Fibroblast of lung (primary cell): Measurements from ENCODE around the gene LPP.

Experiments
- EZH2 ChIP-seq: IDR thresholded peaks from 2 replicates; pipeline ENCODE4 v1.5.1; 2012; ENCODE audit warnings: low read length, control low read depth, mild to moderate bottlenecking; ENCODE audit errors: missing control alignments
- TF ChIP-seq, protein P1 (sequence below), 2 donors: IDR thresholded peaks in 1 of 2; conservative IDR thresholded peaks in 1 of 2; 1 replicate in 1 of 2; 2 replicates in 1 of 2; pipeline ENCODE4 v1.5.1; 2011 to 2012; ENCODE audit warnings: low read length in 2 of 2, control low read depth in 1 of 2, inconsistent platforms in 1 of 2, low read depth in 1 of 2, mild to moderate bottlenecking in 1 of 2

DNA sequence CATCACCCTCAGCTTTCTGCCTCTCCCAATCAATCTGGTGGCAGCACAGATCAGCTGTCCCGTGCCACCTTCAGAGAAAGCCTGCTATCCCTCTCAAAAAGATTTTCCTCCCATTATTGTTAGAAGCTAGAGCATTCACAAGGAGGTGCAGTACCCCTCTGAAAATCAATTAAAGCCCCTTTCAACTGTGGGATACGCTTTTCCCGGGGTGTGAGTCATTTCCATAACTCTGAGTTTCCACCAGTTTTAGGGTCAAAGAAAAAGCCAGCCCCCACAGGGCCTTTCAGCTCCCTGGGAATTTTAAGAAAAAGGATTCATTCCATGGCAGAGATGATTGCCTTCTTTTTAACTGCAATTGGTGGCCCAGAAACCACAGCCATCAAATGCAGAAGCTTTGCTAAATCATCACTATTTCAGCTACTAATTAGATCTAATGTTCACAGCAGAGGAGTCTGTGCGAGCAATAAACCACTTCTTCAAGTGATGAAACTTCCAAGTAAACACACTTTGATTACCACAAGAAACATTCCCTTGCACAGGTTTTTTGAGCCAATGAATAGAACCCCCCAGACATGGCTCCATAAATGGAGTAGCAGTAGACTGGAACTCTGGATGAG lies 747.8 kb downstream of the LPP start:
- TF ChIP-seq, protein P1, sequence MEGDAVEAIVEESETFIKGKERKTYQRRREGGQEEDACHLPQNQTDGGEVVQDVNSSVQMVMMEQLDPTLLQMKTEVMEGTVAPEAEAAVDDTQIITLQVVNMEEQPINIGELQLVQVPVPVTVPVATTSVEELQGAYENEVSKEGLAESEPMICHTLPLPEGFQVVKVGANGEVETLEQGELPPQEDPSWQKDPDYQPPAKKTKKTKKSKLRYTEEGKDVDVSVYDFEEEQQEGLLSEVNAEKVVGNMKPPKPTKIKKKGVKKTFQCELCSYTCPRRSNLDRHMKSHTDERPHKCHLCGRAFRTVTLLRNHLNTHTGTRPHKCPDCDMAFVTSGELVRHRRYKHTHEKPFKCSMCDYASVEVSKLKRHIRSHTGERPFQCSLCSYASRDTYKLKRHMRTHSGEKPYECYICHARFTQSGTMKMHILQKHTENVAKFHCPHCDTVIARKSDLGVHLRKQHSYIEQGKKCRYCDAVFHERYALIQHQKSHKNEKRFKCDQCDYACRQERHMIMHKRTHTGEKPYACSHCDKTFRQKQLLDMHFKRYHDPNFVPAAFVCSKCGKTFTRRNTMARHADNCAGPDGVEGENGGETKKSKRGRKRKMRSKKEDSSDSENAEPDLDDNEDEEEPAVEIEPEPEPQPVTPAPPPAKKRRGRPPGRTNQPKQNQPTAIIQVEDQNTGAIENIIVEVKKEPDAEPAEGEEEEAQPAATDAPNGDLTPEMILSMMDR (conservative IDR thresholded peaks at IDR 0.05 in 1 of 2, IDR thresholded peaks at IDR 0.05 in 1 of 2; ENCODE audit: low read depth in 1 of 2, low read length in 2 of 2) = no peak
- TF ChIP-seq EZH2 = no peak
